CD4-positive, alpha-beta T cell (primary cell): Measurements from ENCODE around the gene NPPA. TPM values are rescaled to one million over a fixed set of nuclear protein-coding genes. Genes with fewer than 3 reads are reported as not detected.
A peak's percentile ranks its signal among the peaks of the same experiment; 100 is the strongest.
"Not testable (repeated sequence)": the region's sequence is repeated elsewhere in the genome, so short reads cannot be mapped to it uniquely, and the experiment has no call there.

Experiments used
- ATAC-seq: fragments of 200-7000 bp; cut with Tn5 transposase; one replicate; pipeline ENCODE4 v1.10.0; 2022; ENCODE audit warnings: mild to moderate bottlenecking; ENCODE audit not compliant: poor library complexity
- CTCF ChIA-PET: fragments of 350-600 bp; sonication (Branson Sonifier 250); formaldehyde crosslinking; loops from one replicate; lab custom pipeline; 2021; ENCODE audit warnings: antibody characterized with exemption, inconsistent platforms; lab: Charles Lee
- POLR2A ChIA-PET: fragments of 350-600 bp; sonication (Branson Sonifier 250); formaldehyde crosslinking; loops from one replicate; lab custom pipeline; 2021; ENCODE audit warnings: antibody characterized with exemption, inconsistent platforms; lab: Charles Lee
- DNase-seq, 14 experiments: peaks; one replicate each; pipeline ENCODE4 v3.0.0-alpha.2; 2013 to 2020; ENCODE audit warnings: mixed read lengths in 2 of 14
- H3K27ac ChIP-seq, 2 donors: one replicate each; pipeline versions ENCODE4 v1.5.1 to v1.7.0; 2013; ENCODE audit warnings: low read length in 2 of 2, low read depth in 1 of 2, mild to moderate bottlenecking in 1 of 2
- H3K27me3 ChIP-seq, 2 experiments: 1 replicate in 1 of 2; 2 replicates in 1 of 2; pipeline versions ENCODE4 v1.6.1 to v1.7.0; 2013; ENCODE audit warnings: low read length in 2 of 2, control low read depth in 1 of 2, mild to moderate bottlenecking in 1 of 2, moderate library complexity in 1 of 2; ENCODE audit not compliant: insufficient read depth in 2 of 2, control insufficient read depth in 1 of 2
- H3K36me3 ChIP-seq: one replicate; pipeline ENCODE4 v1.6.1; 2013; ENCODE audit warnings: low read length, control low read depth; ENCODE audit not compliant: insufficient read depth
- H3K4me1 ChIP-seq: one replicate; pipeline ENCODE4 v1.6.1; 2013; ENCODE audit warnings: low read length, control low read depth; ENCODE audit not compliant: insufficient read depth
- H3K4me3 ChIP-seq: one replicate; pipeline ENCODE4 v1.5.1; 2013; ENCODE audit warnings: mild to moderate bottlenecking, low read length, moderate library complexity
- H3K9me3 ChIP-seq, 2 experiments: 1 replicate in 1 of 2; 2 replicates in 1 of 2; pipeline versions ENCODE4 v1.6.1 to v1.7.0; 2013; ENCODE audit warnings: low read length in 2 of 2, mild to moderate bottlenecking in 2 of 2, control low read depth in 1 of 2, moderate library complexity in 1 of 2; ENCODE audit not compliant: control insufficient read depth in 1 of 2, insufficient read depth in 1 of 2
- H3K27ac Mint-ChIP-seq: one replicate; pipeline ENCODE4 v1.8.0; 2020; ENCODE audit warnings: mixed read lengths
- H3K27me3 Mint-ChIP-seq: one replicate; pipeline ENCODE4 v1.8.0; 2021; ENCODE audit warnings: mixed read lengths
- H3K36me3 Mint-ChIP-seq: one replicate; pipeline ENCODE4 v1.8.0; 2021; ENCODE audit warnings: low read depth, mixed read lengths
- H3K4me1 Mint-ChIP-seq: one replicate; pipeline ENCODE4 v1.8.0; 2021; ENCODE audit warnings: low read depth, mixed read lengths
- H3K4me3 Mint-ChIP-seq: one replicate; pipeline ENCODE4 v1.8.0; 2020; ENCODE audit warnings: mild to moderate bottlenecking, mixed read lengths
- H3K9me3 Mint-ChIP-seq: one replicate; pipeline ENCODE4 v1.8.0; 2020; ENCODE audit warnings: mixed read lengths
- intact Hi-C, 2 experiments: fragments of 100-400 bp; cut with DNase I in 1 of 2; cut with micrococcal nuclease in 1 of 2; formaldehyde crosslinking; loops; one replicate each; pipeline versions ENCODE4 v1.15.1 to v1.9.0; 2023 to 2025; cut with DNase I, micrococcal nuclease
- total RNA-seq, 174 experiments: library from RNA in 2 of 174; stranded (reverse) in 2 of 174; gene quantifications; one replicate each; pipeline ENCODE4 v1.2.3 and lab custom pipeline; 2021 to 2026
- TF ChIP-seq, protein P1 (sequence below): fragments of 200-600 bp; IDR thresholded peaks from one replicate; pipeline ENCODE4 v1.8.0; 2022; ENCODE audit warnings: antibody characterized with exemption, mild to moderate bottlenecking

The NPPA gene
- total RNA-seq, 2 experiments from 2014 or later: not detected

DNA sequence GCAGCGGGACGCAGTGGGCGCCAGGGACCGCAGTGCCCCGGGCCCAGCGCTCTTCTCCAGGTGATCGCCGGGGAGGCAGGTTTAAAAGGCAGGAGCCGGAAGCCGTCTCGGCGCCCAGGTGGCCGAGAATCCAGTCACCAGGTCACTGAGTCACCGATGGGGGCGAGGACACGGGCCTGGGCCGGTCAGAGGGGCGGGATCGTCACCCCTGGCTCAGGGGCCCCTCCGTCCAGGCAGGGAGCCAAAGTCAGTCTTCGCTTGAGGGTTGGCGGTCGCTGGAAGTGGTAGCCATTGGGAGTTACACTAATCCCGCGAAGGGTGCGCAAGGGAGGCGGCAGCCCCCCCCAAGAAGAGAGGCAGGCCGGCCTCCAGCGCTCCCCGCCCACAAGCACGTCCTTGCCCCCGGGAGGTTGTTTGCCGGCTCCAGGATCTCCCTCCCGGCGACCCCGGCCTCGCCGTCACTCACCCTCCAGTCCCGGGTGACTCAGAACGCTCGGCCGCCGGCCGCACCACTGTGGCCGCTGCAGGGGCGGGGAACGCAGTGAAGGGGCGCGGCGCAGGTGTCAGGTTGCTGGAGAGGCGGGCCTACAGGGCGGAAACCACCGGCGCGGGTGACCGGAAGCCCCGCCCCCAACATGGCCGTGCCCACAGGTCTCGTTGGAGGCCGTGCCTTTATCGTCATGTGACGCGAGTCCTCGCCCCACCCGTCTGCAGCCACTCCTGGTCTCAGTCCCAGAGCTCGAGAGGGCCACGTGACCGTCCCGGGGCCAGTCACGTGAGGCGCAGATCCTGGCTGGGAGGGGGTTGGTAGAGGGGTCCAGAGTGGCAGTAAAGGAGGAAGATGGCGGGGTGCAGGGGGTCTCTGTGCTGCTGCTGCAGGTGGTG, 41.9 kb downstream of the NPPA start, which contains the start of the genes CLCN6 and MTHFR:
Gene CLCN6 (plus strand): TSS at position 770 of the 885 bp plus-strand sequence. CDS start 72 bp downstream, at position 842.
Gene MTHFR (minus strand): TSS at position 543 of the 885 bp plus-strand sequence. CDS start 2,848 bp downstream, outside the sequence.
- Mint-ChIP-seq H3K27me3 (no peaks in the 10 kb centered on the region), H3K4me3 (peak within 1 kb of the TSS; percentile 99), H3K9me3 (no peaks in the 10 kb centered on the region), H3K4me1 (peaks cover 66% of the 10 kb centered on the region), H3K27ac (peak within 1 kb of the TSS; percentile 91), H3K36me3 (peaks cover 34% of the 10 kb centered on the region)
- Histone ChIP-seq H3K27ac (peak within 1 kb of the TSS; percentile 86 to 92), H3K4me1 (peaks cover 58% of the 10 kb centered on the region), H3K4me3 (peak within 1 kb of the TSS; percentile 98), H3K36me3 (peaks cover 22% of the 10 kb centered on the region), H3K9me3 (no peaks in the 10 kb centered on the region), H3K27me3 (no peaks in the 10 kb centered on the region)
- TF ChIP-seq, protein P1, sequence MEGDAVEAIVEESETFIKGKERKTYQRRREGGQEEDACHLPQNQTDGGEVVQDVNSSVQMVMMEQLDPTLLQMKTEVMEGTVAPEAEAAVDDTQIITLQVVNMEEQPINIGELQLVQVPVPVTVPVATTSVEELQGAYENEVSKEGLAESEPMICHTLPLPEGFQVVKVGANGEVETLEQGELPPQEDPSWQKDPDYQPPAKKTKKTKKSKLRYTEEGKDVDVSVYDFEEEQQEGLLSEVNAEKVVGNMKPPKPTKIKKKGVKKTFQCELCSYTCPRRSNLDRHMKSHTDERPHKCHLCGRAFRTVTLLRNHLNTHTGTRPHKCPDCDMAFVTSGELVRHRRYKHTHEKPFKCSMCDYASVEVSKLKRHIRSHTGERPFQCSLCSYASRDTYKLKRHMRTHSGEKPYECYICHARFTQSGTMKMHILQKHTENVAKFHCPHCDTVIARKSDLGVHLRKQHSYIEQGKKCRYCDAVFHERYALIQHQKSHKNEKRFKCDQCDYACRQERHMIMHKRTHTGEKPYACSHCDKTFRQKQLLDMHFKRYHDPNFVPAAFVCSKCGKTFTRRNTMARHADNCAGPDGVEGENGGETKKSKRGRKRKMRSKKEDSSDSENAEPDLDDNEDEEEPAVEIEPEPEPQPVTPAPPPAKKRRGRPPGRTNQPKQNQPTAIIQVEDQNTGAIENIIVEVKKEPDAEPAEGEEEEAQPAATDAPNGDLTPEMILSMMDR: no peak
- intact Hi-C loops: loop anchor here in 1 of 2 experiments (2.0 to 5.0 kb wide), 5 partner anchors 101 to 1773 kb away; partner anchors contain the start of genes FBXO2, FBXO44, MFN2 and UBE4B
- ATAC-seq (peak; percentile 85), DNase-seq (peak; percentile 93 to 99 (median 97))
- ChIA-PET POLR2A (interaction anchor here (0.6 to 3.4 kb wide), 15 partner anchors 33 to 794 kb away, joined by 3 to 84 read pairs (median 4); partner anchors contain the start of genes AGTRAP, KIAA2013, MAD2L2 and MFN2), CTCF (interaction anchor here (0.7 to 1.9 kb wide), 3 partner anchors 33 to 141 kb away, joined by 3 to 13 read pairs (median 4); partner anchors contain the start of gene FBXO6)

DNA sequence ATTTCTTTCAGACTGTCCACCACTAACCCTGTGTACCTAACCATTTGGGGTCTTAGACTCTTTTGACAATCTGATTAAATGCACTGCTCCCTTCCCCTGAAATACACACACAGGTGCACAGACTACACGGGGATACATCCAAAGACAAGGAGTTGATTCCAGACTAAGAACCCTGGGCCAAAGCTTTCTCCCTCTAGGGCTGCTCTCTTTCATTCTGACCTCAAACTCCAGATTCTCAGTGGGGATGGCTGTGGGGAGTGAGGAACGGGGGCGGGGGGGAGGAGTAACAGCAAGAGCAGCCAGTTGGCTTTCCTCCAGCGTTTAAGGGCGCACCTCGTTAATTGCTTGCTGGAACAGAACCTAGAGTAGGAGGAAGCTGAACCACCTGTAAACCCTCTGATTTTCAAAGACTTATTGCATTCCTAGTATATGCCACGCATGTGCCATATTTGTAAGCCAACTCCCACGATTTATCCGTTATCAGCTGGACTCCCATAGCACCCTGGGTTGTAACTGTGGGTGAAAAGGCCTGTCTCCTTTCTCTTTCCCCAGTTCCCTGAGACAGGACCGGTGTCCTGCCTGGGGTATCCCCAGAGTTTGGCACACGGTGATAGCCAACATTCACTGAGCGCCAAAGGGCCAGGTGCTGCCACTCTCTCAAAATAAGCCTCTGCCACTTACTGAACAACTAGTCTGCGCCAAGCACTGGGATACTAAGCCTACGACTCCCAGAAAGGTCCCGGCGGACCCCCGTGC, 42.7 kb downstream of the NPPA start:
- peaks cover 60% of the 10 kb centered on the region for H3K4me1 ChIP-seq
- no peaks in the 10 kb centered on the region for H3K27me3 ChIP-seq
- Mint-ChIP-seq H3K27me3 (no peaks in the 10 kb centered on the region), H3K36me3 (peaks cover 42% of the 10 kb centered on the region), H3K4me1 (peaks cover 66% of the 10 kb centered on the region), H3K9me3 (no peaks in the 10 kb centered on the region), H3K4me3 (peak overlapping the region; percentile 99), H3K27ac (peak overlapping the region; percentile 91)
- ChIA-PET CTCF (interaction anchor here (0.6 kb wide), 1 partner anchor 328 kb away, joined by 4 read pairs; no protein-coding TSS in a partner anchor), POLR2A (interaction anchor here (3.4 kb wide), 1 partner anchor 104 kb away, joined by 84 read pairs; no protein-coding TSS in a partner anchor)
- intact Hi-C loops: loop anchor here in 1 of 2 experiments (5.0 kb wide), 4 partner anchors 68 to 1773 kb away; partner anchors contain the start of genes AGTRAP, FBXO2, FBXO44 and UBE4B
- DNase-seq: peak in 8 of 14 experiments; percentile 6 to 62 (median 42)
- H3K9me3 ChIP-seq: no peaks in the 10 kb centered on the region
- no peak for ATAC-seq
- peak overlapping the region; percentile 86 to 92 for H3K27ac ChIP-seq
- peak overlapping the region; percentile 98 for H3K4me3 ChIP-seq
- TF ChIP-seq, protein P1: no peak
- peaks cover 22% of the 10 kb centered on the region for H3K36me3 ChIP-seq

DNA sequence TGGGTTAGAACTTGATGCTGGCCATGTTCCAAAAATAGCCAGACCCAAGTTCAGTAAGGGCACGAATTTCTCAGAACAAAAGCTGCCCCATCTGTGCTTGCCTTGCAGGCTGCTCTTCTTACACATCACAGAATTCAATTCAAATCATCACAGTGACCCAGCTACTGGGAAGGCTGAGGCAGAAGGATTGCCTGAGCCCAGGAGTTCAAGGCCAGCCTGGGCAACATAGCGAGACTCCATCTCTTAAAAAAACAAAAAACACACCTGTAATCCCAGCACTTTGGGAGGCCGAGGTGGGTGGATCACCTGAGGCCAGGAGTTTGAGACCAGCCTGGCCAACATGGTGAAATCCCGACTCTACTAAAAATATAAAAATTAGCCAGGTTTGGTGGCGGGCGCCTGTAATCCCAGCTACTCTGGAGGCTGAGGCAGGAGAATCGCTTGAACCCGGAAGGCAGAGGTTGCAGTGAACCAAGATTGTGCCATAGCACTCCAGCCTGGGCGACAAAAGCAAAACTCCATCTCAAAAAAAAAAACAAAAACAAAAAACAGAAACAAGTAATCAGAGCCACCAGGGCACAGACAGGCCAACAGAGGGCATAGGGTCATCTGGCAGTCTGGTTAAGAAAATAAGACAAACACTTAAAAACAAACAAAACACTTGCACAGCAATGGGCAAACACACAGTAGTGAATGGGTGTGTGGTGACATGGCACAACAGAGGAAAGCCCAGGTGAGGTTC, 43.5 kb downstream of the NPPA start:
- Mint-ChIP-seq H3K36me3 (peaks cover 43% of the 10 kb centered on the region), H3K4me1 (peaks cover 63% of the 10 kb centered on the region), H3K27ac (peak overlapping the region; percentile 91), H3K4me3 (peak overlapping the region; percentile 99)
- H3K9me3 ChIP-seq, H3K9me3 Mint-ChIP-seq, H3K27me3 ChIP-seq, H3K27me3 Mint-ChIP-seq, ATAC-seq, DNase-seq: not testable (repeated sequence)
- peak overlapping the region; percentile 98 for H3K4me3 ChIP-seq
- CTCF ChIA-PET: interaction anchor here (0.6 to 1.2 kb wide), 4 partner anchors 84 to 329 kb away, joined by 3 to 4 read pairs (median 4); partner anchors contain the start of gene FBXO6
- H3K4me1 ChIP-seq: peaks cover 60% of the 10 kb centered on the region
- H3K27ac ChIP-seq: peak overlapping the region in 1 of 2 donors; percentile 38
- POLR2A ChIA-PET: interaction anchor here (0.8 to 2.6 kb wide), 9 partner anchors 10 to 140 kb away, joined by 3 to 20 read pairs (median 5); partner anchors contain the start of genes AGTRAP and FBXO6
- peaks cover 25% of the 10 kb centered on the region for H3K36me3 ChIP-seq
- intact Hi-C loops: loop anchor here in 1 of 2 experiments (2.0 to 5.0 kb wide), 2 partner anchors 67 to 123 kb away; partner anchors contain the start of genes AGTRAP and MAD2L2
